Gastrocnemius medialis (tissue), 4 donors: ENCODE data around the gene C5orf47.

Experiments used
- CTCF ChIP-seq, 5 experiments: fragments of 450-650 bp in 3 of 5; fragments of 200-600 bp in 2 of 5; sonication (generic) in 2 of 5; IDR thresholded peaks in 4 of 5; conservative IDR thresholded peaks in 1 of 5; 1 replicate in 4 of 5; 2 replicates in 1 of 5; pipeline ENCODE4 v1.5.1; 2016 to 2019; ENCODE audit warnings: antibody characterized with exemption in 5 of 5, mild to moderate bottlenecking in 3 of 5, moderate library complexity in 3 of 5
- POLR2A ChIP-seq, 2 donors: fragments of 450-650 bp; IDR thresholded peaks; one replicate each; pipeline ENCODE4 v1.6.1; 2017; ENCODE audit warnings: antibody characterized with exemption in 2 of 2, mild to moderate bottlenecking in 2 of 2, moderate library complexity in 2 of 2

GRCh38 chr5:174052636-174053035, 63.7 kb downstream of the C5orf47 start:
- TF ChIP-seq CTCF (IDR thresholded peaks at IDR 0.05 in 4 of 5, conservative IDR thresholded peaks at IDR 0.05 in 1 of 5) (no peak), POLR2A (IDR thresholded peaks at IDR 0.05) (no peak)
